SKM-1 treated with dmso at 0.1 percent for 144 hours (cell line): ENCODE measurements around the gene TSPAN10.

ENCODE experiments used
- DNase-seq: peaks from one replicate; lab custom pipeline; 2025; ENCODE audit not compliant: unreplicated experiment; lab: John Stamatoyannopoulos, UW

The TSPAN10 gene

GRCh38 chr17:81685108-81685507 is 48.1 kb downstream of the TSPAN10 start:
- no peak for DNase-seq

GRCh38 chr17:81686614-81687013 is 49.6 kb downstream of the TSPAN10 start:
- no peak for DNase-seq

DNA sequence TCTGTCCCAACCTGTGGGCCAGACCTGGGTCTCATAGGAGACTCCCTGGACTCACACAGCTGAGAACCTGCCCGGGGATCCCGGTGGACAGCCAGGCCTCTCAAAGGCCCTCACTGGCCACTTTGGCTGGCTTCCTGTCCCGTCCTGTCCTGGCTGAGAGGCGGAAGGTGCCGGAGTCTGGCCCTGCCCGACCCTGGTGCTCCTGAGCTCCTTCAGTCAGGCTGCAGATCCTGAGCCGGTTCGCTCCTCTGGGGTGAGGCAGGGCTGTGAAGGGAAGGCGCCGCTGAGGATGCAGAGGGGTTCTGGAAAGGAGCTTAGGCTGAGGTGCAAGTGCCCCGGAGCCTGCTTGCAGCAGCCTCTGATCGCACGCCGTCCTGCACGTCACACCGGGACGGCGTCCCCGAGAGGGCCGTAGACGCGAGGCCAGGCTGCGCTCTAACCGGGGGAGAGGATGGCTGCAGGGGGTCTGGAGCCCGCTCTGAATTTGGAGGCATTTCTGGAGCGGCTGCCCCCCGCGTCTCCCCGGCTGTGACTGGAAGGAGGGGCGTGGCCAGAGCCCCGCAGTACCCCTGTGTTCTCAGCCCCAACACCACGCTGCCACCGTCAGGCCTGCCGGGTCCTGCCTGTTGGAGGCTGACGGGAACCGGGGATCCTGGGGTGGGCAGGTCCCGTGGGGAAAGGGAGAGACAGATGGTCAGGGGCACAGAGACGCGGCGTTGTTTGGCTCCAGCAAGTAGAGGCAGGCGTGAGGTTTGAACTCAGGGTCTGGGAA is 51.0 kb downstream of the TSPAN10 start:
- no peak for DNase-seq

GRCh38 chr17:81688616-81689015 is 51.6 kb downstream of the TSPAN10 start:
- DNase-seq: no peak

- DNase-seq: no peak
Measured at GRCh38 chr17:81690066-81690465, 53.1 kb downstream of the TSPAN10 start.

- DNase-seq: no peak
Measured at GRCh38 chr17:81690549-81690948, 53.6 kb downstream of the TSPAN10 start.

GRCh38 chr17:81691196-81691595 is 54.2 kb downstream of the TSPAN10 start:
- no peak for DNase-seq

DNA sequence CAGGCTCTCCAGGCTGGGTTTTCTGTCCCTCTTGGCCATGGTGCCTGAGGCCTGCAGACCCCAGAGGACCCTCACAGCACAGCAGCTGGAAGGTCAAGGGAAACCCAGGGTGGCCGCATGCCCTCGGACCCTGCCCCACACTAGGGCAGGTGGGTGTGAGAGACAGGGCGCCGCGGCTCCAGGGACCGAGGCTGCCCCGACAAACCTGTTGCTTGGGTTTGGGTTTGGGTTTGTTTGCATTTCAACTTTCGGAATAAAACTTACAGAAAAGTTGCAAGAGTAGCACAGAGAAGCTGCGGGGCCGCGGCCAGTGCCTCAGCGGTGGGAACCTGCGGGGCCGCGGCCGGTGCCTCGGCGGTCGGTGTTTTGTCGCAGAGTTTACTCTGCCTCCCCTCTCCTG is 54.6 kb downstream of the TSPAN10 start:
- no peak for DNase-seq

GRCh38 chr17:81693509-81694210 is 56.7 kb downstream of the TSPAN10 start:
- no peak for DNase-seq

DNA sequence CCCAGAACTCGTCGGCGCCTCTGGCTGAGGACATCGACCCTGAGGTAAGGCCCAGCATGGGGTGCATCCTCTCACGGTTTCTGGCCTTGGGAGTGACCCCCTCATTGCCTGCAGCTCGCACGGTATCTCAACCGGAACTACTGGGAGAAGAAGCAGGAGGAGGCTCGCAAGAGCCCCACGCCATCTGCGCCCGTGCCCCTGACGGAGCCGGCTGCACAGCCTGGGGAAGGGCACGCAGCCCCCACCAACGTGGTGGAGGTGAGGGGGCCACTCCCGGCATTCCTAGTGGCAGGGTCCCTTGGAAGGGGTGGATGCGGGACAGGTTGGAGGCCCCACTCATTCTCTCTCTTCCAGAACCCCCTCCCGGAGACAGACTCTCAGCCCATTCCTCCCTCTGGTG is 57.8 kb downstream of the TSPAN10 start:
- DNase-seq: no peak

DNA sequence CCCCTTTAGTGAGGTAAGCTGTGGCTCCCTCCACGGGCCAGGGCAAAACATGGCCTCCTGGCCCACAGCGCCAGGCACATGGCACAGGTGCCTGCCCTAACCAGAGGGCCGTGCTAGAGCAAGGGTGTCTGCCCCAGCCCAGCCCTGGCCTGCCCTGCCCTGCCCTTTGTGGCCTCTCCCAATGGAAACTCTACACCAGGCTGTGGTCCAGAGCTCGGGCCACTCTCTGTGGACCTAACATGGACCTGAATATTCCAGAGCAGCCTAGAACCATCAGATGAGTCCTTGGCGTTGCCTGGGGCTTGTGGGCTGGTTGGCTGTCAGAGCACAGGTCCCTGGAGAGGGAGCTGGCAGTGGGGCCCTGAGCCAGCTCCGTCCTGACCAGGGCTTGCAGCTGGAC is 58.2 kb downstream of the TSPAN10 start:
- no peak for DNase-seq

DNA sequence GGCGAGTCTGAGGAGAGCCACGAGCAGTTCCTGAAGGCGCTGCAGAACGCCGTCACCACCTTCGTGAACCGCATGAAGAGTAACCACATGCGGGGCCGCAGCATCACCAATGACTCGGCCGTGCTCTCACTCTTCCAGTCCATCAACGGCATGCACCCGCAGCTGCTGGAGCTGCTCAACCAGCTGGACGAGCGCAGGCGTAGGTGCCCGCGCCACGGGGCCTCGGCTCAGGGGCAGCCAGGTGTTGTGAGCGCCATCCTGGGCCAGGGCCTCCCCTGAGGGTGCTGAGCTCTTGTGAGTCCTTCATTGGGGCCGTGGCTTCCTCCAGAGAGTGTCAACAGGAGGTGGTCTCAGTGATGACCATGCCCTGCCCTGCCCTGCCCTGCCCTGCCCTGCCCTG is 58.8 kb downstream of the TSPAN10 start:
- no peak for DNase-seq

- no peak for DNase-seq
Measured at GRCh38 chr17:81696218-81696941, 59.4 kb downstream of the TSPAN10 start.

DNA sequence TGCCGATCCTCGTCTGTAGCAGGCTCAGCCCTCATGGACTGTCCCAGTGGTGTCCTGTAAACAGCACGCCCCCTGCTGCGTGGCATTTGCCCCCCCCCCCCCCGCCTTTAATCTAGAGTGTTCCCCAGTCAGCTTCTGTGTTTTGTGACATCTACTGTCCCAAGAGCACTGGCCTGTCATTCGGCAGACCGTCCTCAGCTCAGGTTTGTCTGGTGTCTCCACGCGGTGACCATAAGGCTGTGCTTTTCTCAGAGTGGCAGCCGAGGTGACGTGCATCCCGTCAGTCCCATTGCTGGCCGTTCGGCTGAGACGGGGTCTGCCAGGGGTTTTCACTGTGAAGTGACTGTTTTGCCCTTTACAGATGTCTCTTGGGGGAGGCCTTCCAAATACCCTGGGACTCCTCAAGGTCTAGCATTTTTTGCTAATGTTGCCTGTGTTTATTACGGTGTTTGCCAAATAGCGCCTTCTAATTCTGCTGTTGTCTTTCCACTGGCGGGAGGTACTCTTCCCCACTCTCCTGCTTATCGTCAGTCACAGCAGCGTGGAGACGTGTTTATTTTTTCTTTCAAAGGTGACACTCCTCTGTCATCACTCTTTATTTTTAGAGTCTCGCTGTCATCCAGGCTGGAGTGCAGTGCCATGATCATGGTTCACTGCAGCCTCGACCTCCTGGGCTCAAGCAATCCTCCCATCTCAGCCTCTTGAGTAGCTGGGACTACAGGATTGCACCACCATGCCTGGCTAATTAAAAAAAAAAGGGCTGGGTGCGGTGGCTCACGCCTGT is 60.5 kb downstream of the TSPAN10 start:
- DNase-seq: no peak
